Measurements from ENCODE around the gene SRSF10. TPM values are rescaled to one million over a fixed set of nuclear protein-coding genes. Genes with fewer than 3 reads are reported as not detected.
"Not testable (repeated sequence)": the region's sequence is repeated elsewhere in the genome, so short reads cannot be mapped to it uniquely, and the experiment has no call there.

SRSF10 gene
- total RNA-seq, result 100 to 1,000 TPM; 213 to 225 TPM

DNA sequence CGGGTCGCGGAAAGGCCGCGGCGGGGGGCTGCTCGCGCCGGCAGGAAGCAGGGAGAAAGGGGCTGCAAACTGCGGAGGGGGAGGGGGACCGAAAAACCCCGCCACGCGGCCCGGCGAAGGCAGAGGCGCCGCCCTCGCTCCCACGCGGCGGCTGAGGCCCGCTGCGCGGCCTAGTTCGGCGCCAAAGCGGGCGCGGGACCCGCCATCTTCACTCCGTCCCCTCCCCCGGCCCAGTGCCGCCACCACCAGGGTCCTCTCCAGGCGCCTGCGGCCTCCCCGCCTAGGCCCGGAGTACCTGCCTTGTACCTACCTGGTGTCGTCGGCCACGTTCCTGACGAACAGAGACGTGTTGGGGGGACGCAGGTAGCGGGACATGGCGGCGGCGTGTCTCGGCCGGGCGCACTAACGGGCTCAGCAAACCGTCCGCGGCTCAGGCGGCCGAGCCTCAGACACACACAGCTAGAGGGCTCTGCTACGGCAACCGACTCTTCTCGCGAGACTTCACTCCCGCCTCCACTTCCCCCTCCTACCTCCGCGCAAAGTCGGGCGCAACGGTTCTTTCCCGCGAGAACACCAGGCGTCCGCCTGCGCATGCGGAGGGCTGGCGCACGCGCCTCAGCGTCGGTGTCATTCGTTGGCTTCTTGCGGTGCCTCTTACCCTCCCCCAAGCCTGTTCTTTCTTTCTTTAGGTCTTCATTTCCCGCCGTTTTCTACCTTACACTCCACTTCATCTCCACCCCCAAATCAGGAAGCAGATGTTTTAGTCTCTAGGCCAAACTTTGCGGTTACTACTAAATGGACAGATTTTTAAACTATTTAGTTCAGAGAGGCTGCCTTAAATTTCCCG, at the start of gene SRSF10:
Gene SRSF10, minus strand, starts transcription at position 447 of the 847 bp plus-strand sequence. Its CDS starts 72 bp downstream, at position 375.
- H3K36me3 Mint-ChIP-seq (ENCODE audit: low read depth), result peaks cover 41% of the 10 kb centered on the region
- no peaks in the 10 kb centered on the region for H3K27me3 Mint-ChIP-seq
- peaks cover 38% of the 10 kb centered on the region for H3K4me1 Mint-ChIP-seq
- ATAC-seq, result peak; percentile 94
- H3K27ac Mint-ChIP-seq, result peak within 1 kb of the TSS; percentile 100
- intact Hi-C loops (cut with DNase I, micrococcal nuclease), result loop anchor here (1.0 to 10.0 kb wide), 12 partner anchors 21 to 1267 kb away; partner anchors contain the start of genes HMGCL (in 2 of the 2), PNRC2 (in 2 of the 2), SRRM1 (in 2 of the 2) and FUCA1 (in 1 of the 2)
- H3K4me3 Mint-ChIP-seq, result peak within 1 kb of the TSS; percentile 97
- POLR2A ChIA-PET, result interaction anchor here (0.6 to 1.8 kb wide), 4 partner anchors 12 to 169 kb away, joined by 3 to 16 read pairs (median 6); partner anchors contain the start of gene PNRC2
- CTCF ChIA-PET, result interaction anchor here (1.1 to 1.6 kb wide), 2 partner anchors 16 to 171 kb away, joined by 3 to 5 read pairs; no protein-coding TSS in a partner anchor
- H3K9me3 Mint-ChIP-seq (ENCODE audit: low read depth), result no peaks in the 10 kb centered on the region
- peak; percentile 99 for DNase-seq

- DNase-seq (no peak), ATAC-seq (no peak)
- H3K4me3 Mint-ChIP-seq, result no peak overlapping the region
- no peaks in the 10 kb centered on the region for H3K9me3 Mint-ChIP-seq (ENCODE audit: low read depth)
- no peaks in the 10 kb centered on the region for H3K27me3 Mint-ChIP-seq
- POLR2A ChIA-PET, result interaction anchor here (0.6 to 1.1 kb wide), 3 partner anchors 17 to 84 kb away, joined by 3 to 5 read pairs (median 4); no protein-coding TSS in a partner anchor
- intact Hi-C loops (cut with DNase I, micrococcal nuclease), result loop anchor here in 1 of 2 experiments (5.0 kb wide), 2 partner anchors 216 to 256 kb away; no protein-coding TSS in a partner anchor
- H3K36me3 Mint-ChIP-seq (ENCODE audit: low read depth), result no peaks in the 10 kb centered on the region
- CTCF ChIA-PET, result interaction anchor here (0.6 to 2.0 kb wide), 8 partner anchors 13 to 256 kb away, joined by 3 to 8 read pairs (median 3); no protein-coding TSS in a partner anchor
- no peak overlapping the region for H3K27ac Mint-ChIP-seq
- no peaks in the 10 kb centered on the region for H3K4me1 Mint-ChIP-seq
Observed at GRCh38 chr1:24027838-24028468, 47.8 kb upstream of the SRSF10 start.

DNA sequence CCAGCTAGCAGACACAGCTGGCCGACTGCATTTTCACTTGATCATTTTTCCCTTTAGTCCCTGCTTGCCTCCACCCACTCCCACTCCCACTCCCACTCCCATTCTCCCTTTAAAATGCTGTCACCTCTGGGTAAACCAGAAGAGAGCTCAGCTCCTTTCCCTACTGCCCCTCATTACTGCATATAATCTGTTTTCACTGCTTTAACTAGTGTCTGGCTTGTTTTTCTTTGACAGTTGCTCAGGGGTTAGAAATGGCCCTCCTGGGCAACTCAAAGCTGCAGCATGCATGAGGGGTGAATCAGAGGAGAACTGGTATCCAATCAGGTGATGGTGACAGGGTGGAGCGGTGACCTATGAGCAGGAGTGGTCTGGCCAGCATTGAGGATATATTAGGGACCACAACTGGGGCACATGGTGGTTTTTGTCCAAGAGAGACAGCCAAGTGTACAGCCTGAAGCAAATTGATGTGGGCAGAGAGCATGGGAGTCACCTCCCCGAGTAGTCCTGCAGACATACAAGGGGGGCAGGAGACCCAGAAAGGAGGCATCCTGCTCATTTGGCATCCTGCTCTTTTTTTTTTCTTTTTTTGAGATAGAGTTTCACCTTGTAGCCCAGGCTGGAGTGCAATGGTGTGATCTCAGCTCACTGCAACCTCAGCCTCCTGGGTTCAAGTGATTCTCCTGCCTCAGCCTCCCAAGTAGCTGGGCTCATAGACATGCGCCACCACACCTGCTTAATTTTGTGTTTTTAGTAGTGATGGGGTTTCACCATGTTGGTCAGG, 42.6 kb upstream of the SRSF10 start:
- no peak overlapping the region for H3K4me3 Mint-ChIP-seq
- intact Hi-C loops (cut with DNase I, micrococcal nuclease), result no loop called here
- CTCF ChIA-PET, result no interaction called here

DNA sequence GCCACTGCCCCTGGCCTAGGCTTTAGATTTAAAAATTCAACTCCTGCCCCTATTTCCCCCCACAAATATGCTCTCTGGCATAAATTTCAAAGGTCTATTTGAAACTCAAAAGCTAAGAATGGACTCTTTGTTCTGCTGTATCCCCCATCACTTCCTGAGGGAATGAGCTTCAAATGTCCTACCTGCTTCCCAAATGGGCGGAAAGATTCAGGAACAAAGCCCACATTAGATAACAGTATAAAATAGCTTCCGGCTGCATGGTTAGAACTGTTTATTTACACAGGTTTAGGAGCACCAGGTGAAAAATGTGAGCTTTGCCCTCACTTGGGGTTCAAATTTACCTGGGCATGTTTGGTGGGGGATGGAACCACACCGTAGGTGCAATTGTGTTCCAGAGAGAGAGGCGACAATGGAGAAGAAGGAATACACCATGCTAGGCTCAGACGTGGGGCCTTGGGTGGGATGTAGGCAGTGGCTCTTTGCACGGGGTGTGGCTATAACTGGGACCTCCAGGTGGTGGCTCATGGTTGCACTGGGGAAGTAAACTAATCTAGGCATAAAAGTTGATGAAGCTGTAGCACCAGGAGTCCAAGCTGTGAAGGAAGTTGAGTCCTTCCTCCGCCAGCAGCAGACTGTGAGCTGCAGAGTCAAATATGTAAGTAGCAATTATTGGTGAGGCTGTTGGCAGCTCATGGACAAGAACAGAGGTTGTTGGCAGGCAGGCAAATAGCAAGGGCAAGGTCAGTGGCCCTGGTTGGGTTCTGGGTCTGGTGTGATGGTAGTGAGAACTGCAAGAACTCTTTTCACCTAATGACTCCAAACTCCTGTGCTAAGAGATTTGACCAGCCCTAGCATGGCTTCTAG, 41.5 kb upstream of the SRSF10 start:
- POLR2A ChIA-PET, result no interaction called here
- H3K27me3 Mint-ChIP-seq, result no peaks in the 10 kb centered on the region

More for the DNA sequence above, 42.6 kb upstream of the SRSF10 start:
- DNase-seq (no peak), ATAC-seq (no peak)
- Mint-ChIP-seq H3K27me3 (no peaks in the 10 kb centered on the region), H3K4me1 (no peaks in the 10 kb centered on the region), H3K36me3 (ENCODE audit: low read depth) (no peaks in the 10 kb centered on the region), H3K9me3 (ENCODE audit: low read depth) (no peaks in the 10 kb centered on the region), H3K27ac (no peak overlapping the region)
- POLR2A ChIA-PET, result no interaction called here

DNA sequence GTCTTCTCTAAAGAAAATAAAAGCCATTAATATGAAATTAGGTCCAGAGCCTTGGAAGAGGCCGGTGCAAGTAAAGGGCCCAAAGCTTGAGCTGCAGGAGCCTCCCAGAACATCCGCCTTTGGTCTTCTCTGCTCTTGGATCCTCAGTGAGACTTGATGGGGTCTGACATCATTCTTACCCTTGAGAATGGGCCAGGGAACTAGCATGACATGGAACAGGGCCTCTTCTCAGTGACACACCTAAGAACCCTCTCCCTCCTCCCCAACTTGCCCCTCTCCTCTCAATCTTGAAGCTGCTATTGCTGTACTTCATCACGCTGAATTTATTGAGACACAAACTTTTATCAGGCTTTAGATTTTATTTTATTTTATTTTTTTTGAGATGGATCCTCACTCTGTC, 40.3 kb upstream of the SRSF10 start:
- intact Hi-C loops (cut with DNase I, micrococcal nuclease), result no loop called here
- DNase-seq (no peak), ATAC-seq (no peak)
- POLR2A ChIA-PET, result no interaction called here
- CTCF ChIA-PET, result interaction anchor here (0.6 kb wide), 1 partner anchor 565 kb away, joined by 3 read pairs; no protein-coding TSS in a partner anchor
- Mint-ChIP-seq H3K4me3 (no peak overlapping the region), H3K27ac (no peak overlapping the region), H3K9me3 (ENCODE audit: low read depth) (no peaks in the 10 kb centered on the region), H3K4me1 (no peaks in the 10 kb centered on the region), H3K27me3 (no peaks in the 10 kb centered on the region), H3K36me3 (ENCODE audit: low read depth) (no peaks in the 10 kb centered on the region)

More for the DNA sequence above, 41.5 kb upstream of the SRSF10 start:
- ATAC-seq (no peak), DNase-seq (no peak)
- intact Hi-C loops (cut with DNase I, micrococcal nuclease), result no loop called here
- Mint-ChIP-seq H3K27ac (no peak overlapping the region), H3K36me3 (ENCODE audit: low read depth) (no peaks in the 10 kb centered on the region), H3K9me3 (ENCODE audit: low read depth) (no peaks in the 10 kb centered on the region), H3K4me3 (no peak overlapping the region), H3K4me1 (no peaks in the 10 kb centered on the region)
- CTCF ChIA-PET, result interaction anchor here (0.6 to 0.7 kb wide), 2 partner anchors 63 to 839 kb away, joined by 3 read pairs; no protein-coding TSS in a partner anchor

DNA sequence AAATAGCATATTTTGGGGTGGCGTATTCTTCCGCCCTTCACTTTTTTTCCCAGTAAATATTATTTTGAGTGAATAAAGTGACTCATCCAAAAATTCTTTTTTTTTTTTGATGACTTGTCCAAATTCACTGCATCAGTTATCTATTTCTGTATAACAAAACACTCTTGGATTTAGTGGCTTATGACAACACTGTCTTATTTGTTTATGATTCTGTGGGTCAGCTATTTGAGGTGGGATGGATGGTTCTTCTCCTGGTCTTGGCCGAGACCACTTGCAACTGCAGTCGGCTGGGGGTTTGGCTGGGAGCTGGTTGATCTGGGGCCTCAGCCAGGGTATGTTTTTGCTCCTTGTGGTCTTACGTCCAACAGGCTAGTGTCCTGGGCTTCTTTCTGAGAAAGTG, 39.9 kb upstream of the SRSF10 start:
- H3K9me3 Mint-ChIP-seq (ENCODE audit: low read depth), result no peaks in the 10 kb centered on the region

GRCh38 chr1:24018611-24019580, 38.8 kb upstream of the SRSF10 start:
- no peaks in the 10 kb centered on the region for H3K36me3 Mint-ChIP-seq (ENCODE audit: low read depth)
- DNase-seq, result no peak
- ChIA-PET CTCF (interaction anchor here (0.6 to 1.2 kb wide), 2 partner anchors 53 to 300 kb away, joined by 3 read pairs; no protein-coding TSS in a partner anchor), POLR2A (interaction anchor here (0.8 kb wide), 1 partner anchor 65 kb away, joined by 7 read pairs; no protein-coding TSS in a partner anchor)
- H3K27ac Mint-ChIP-seq, result no peak overlapping the region
- no peaks in the 10 kb centered on the region for H3K4me1 Mint-ChIP-seq
- intact Hi-C loops (cut with DNase I, micrococcal nuclease), result no loop called here
- no peak overlapping the region for H3K4me3 Mint-ChIP-seq
- ATAC-seq, result no peak
- no peaks in the 10 kb centered on the region for H3K9me3 Mint-ChIP-seq (ENCODE audit: low read depth)
- peaks cover 2% of the 10 kb centered on the region for H3K27me3 Mint-ChIP-seq

More for the DNA sequence above, 39.9 kb upstream of the SRSF10 start:
- H3K4me1 Mint-ChIP-seq, result no peaks in the 10 kb centered on the region
- no peak overlapping the region for H3K4me3 Mint-ChIP-seq
- H3K27ac Mint-ChIP-seq, result no peak overlapping the region
- no peaks in the 10 kb centered on the region for H3K36me3 Mint-ChIP-seq (ENCODE audit: low read depth)
- intact Hi-C loops (cut with DNase I, micrococcal nuclease), result no loop called here
- H3K27me3 Mint-ChIP-seq, result no peaks in the 10 kb centered on the region
- POLR2A ChIA-PET, result no interaction called here
- CTCF ChIA-PET, result interaction anchor here (1.2 kb wide), 1 partner anchor 52 kb away, joined by 3 read pairs; no protein-coding TSS in a partner anchor
- no peak for ATAC-seq
- no peak for DNase-seq

- DNase-seq (no peak), ATAC-seq (no peak)
- Mint-ChIP-seq H3K4me1 (no peaks in the 10 kb centered on the region), H3K4me3 (no peak overlapping the region), H3K9me3 (ENCODE audit: low read depth) (no peaks in the 10 kb centered on the region), H3K36me3 (ENCODE audit: low read depth) (no peaks in the 10 kb centered on the region), H3K27me3 (peaks cover 2% of the 10 kb centered on the region), H3K27ac (no peak overlapping the region)
- intact Hi-C loops (cut with DNase I, micrococcal nuclease), result no loop called here
- ChIA-PET CTCF (no interaction called here), POLR2A (no interaction called here)
Observed at GRCh38 chr1:24015221-24016210, 35.4 kb upstream of the SRSF10 start.

DNA sequence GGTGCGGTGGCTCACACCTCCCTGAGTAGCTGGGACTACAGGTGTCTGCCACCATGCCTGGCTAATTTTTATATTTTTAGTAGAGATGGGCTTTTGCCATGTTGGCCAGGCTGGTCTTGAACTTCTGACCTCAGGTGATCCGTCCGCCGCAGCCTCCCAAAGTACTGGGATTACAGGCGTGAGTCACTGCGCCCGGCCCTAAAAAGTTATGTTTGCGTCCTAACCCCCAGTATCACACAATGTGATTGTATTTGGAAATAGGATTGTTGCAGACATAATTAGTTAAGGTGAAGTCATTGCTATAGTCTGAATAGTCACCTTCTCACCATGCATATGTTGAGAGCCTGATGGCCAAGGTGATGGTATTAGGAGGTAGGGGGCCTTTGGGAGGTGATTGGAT, 32.8 kb upstream of the SRSF10 start:
- POLR2A ChIA-PET; H3K9me3 Mint-ChIP-seq (ENCODE audit: low read depth): not testable (repeated sequence)

More for the DNA sequence above, 32.8 kb upstream of the SRSF10 start:
- H3K27ac Mint-ChIP-seq; H3K36me3 Mint-ChIP-seq (ENCODE audit: low read depth); H3K4me1 Mint-ChIP-seq; intact Hi-C loops (cut with DNase I, micrococcal nuclease); H3K27me3 Mint-ChIP-seq; H3K4me3 Mint-ChIP-seq; ATAC-seq; DNase-seq; CTCF ChIA-PET: not testable (repeated sequence)

Measured in activated CD4-positive, alpha-beta T cell treated with anti-CD3 and anti-CD28 coated beads for 36 hours (primary cell).